Prostate gland (tissue), 2 donors: ENCODE measurements around the gene CXCR1.

Source experiments
- CTCF ChIP-seq, 4 experiments: fragments of 200-600 bp in 2 of 4; fragments of 450-650 bp in 2 of 4; sonication (generic) in 2 of 4; IDR thresholded peaks; 1 replicate in 3 of 4; 2 replicates in 1 of 4; pipeline ENCODE4 v1.5.1; 2016 to 2019; ENCODE audit warnings: antibody characterized with exemption in 4 of 4, mild to moderate bottlenecking in 2 of 4, moderate library complexity in 2 of 4
- POLR2A ChIP-seq: fragments of 450-650 bp; IDR thresholded peaks from one replicate; pipeline ENCODE4 v1.6.1; 2016; ENCODE audit warnings: antibody characterized with exemption, mild to moderate bottlenecking

GRCh38 chr2:218166791-218167190, at the start of gene CXCR1:
- TF ChIP-seq CTCF (IDR thresholded peaks at IDR 0.05) (no peak), POLR2A (no peak)
